Measurements from ENCODE around the gene KLK13.

Gene KLK13

DNA sequence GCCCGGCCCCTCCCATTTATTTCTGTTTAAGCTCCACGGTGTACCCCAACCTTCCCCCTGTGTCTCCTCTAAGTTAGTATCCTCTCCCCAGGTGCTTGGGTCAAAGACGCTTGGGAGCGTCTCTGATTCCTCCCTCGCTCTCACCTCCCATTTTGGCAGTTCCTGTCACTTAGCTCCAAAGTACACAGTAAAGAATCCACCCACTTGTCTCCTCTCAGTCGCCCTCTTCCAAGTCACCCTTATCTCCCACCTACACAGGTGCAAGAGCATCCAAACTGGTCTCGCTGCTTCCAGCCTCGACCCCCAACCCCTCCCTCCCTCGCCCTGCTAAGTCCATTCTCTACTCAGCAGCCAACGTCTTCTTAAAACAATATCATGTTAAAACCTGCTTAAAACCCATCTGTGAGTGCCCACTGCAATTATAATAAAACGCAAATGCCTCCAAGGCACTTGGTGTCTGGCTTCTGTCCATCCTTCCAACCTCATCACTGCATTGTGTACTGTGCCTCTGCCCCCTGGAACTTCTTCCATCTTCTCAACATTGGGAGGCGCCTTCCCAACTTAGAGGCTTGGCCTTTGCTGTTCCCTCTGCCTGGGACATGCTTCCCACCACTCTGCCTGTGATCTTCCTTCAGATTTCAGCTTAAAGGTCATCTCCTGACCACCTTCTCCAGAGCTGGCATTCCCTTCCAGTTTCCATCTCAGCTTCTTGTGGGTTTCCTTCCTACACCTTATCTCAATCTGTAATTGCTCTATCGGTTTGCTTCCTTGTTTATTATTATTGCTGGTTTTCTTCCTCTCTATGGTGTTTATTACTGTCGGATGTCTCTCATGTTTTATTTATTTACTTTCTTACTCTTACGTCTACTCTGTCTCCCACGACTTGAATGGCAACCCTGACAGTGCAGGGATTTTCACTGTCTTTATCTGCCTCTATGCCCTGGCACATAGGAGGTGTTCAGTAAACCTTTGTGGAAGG lies 27.3 kb upstream of the KLK13 start:
- DNase-seq: no peak

DNA sequence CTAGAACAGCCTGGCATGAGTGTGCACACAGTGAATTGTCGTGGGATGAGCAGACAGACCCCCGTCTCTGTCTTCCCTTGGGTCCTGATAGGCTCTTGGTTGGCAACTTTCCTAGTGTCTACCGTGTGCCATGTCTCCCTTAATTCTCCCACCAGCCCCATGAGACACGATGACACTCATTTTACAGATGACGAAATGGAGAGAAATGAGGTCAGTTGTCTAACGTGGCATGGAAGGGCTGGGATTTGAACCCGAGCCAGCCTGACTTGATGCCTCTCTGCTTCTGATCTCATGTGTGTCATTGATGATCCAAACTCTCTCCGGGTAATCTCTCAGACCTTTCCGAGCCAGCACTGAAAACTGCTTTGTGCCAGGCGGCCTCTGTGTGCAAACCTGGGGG lies 26.2 kb upstream of the KLK13 start:
- DNase-seq: no peak

DNA sequence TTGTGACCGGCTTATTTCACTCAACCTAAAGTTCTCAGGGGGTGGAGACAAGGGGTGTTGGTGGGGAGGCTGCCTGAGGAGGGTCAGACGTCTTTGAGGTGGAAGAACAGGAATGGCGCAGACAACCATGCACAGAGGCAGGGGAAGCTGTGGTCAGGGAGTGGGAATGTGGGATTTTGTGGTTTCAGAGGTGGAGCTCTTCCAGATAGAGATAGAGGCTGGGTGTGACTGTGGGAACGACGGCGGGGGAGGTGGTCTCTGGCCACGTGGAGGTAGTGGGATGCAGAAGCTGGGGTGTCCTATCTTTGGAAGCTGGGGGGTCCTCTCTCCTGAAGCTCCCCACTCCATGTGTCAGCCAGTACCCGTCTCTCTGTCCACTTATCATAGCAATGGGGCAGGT lies 25.6 kb upstream of the KLK13 start:
- no peak for DNase-seq

DNA sequence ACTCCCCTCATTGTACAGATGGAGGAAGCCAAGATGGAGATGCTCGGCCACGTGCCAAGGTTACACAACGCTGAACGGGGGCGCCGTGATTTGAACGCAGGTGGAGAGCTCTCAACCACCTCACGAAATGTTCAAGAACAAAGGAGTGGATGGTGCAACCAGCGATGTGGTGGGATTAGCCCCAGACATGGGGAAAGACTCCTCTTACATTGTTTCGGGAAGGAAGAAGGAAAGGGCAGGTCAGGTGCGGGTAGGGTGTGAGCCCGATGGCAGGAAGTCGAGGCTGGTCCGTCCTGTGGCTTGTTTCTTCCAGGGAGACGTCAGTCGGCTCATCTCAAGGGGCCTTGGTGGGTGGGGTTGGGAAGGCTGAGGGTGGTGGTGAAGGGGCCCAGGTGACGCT lies 24.9 kb upstream of the KLK13 start:
- DNase-seq: no peak

DNA sequence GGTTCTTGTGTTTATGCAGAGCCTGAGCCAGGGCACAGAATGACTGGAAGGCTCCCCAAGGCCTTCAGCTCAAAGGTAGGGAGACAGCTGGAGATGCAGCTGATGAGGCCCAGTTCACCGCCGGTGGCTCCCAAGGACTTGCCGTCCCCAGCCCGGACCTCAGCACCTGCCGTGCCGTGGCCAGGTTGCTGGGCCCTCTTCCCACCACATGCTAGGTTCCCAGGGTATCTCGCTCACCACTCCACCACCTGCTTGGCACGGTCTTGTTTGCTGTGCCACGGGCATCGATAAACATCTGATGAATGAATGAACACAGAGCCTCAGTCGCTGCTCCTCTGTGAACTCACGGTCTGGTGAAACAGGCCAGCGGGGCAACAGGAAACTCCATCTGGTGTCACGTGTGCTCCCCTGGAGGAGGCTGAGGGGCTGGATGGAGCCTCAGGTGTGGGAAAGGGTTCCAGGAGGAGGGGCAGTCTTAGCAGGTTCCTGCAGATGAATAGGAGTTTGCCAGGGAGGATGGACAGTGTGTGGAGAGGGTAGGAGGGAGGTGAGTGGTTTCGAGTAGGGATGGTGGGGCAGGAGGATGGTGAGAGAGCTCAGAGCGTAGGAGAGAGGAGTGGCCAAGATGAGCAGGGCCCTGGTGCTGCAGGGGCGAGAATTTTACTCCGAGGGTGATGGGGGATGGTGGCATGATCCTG lies 21.4 kb upstream of the KLK13 start:
- no peak for DNase-seq

DNA sequence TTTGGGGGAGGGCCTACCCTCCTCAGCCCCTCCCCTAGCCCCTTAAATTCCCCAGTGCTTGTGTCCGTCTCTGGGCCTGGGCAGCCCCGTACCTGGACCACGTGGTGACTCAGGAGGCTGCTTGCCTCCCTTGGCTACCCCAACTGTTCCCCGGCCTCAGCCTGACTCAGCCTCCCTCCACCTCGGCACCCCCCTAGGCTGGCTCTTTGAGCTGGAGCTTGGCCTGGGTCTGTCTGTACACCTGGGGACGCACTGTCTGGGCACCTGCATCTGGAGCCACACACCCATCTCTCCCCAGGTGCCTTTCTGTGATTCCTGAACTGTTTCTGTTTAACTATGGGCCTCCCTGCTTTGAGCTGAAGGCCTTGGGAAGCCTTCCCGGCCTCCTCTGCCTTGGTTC lies 19.6 kb upstream of the KLK13 start:
- no peak for DNase-seq

DNA sequence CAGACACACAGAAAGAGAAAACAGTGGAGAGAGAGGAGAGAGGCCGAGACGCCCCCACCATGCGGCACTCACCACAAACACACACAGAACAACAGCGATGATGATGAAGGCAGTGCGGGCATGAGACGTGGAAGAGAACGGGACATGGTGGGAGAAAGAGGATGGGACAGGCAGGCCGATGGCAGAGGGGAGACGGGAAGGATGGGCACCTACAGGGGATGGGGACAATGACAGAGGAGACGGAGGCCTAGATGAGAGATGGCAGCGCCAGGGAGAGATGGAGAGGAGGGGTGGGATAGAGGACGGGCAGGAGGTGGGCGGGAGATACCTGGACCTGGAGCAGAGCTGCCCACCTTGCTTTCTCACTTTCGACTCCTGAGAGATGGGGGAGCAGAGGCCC lies 18.9 kb upstream of the KLK13 start:
- DNase-seq: no peak

DNA sequence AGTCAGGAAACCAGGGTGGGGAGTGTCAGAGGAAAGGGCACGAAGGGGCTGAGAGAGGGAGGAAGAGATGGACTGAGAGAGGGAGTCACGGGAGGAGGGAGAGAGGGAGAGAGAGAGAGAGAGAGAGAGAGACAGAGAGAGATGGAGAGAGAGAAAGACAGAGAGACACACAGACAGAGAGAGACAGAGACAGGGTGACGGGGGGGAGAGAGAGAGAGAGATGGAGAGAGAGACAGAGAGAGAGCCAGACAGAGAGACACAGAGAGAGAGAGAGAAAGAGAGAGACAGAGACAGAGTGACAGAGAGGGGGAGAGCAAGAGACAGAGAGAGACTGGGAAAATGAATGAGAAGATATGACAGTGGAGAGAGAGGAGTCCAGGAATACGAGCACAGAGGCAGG lies 18.3 kb upstream of the KLK13 start:
- DNase-seq: no peak

DNA sequence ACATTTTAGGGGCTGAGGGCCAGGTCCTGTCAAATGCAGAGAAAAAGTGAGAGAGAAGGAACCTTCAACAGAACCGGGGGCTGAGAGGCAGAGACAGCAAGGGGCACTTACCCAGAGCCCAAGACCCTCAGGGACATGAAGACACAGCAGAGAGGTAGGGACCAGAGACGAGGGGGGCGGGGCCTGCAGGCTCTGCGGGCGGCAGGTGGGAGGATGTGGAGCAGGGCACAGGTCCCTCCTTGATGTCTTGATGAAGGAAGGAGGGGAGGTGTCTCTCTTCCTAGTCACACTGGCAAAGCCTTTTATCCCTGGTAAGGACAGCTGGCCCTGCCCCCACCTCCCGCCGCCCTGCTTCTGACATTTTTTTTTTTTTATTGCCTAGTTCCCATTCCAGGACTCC lies 17.7 kb upstream of the KLK13 start, which contains the start of gene KLK14:
Gene KLK14, minus strand, starts transcription at position 277 of the 400 bp plus-strand sequence. Its CDS starts 273 bp downstream, at position 4.
- no peak for DNase-seq

DNA sequence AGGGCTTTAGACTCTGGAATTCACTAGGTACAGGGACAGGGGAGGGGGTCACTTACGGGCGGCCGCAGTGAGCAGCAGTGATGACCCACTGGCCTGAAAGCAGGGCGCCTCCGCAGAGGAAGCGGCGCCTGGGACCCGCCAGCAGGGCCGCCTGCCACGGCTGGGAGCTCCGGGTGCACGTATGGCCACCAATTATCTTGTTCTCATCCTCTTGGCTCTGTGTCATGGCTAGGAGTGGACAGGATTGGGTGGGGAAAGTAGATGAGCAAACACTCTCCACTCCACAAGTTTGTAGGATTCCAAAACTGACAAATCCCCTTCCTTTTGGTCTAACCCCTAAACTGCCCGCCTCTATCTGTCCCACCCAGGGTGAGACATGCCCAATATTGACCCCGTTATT lies 16.6 kb upstream of the KLK13 start:
- no peak for DNase-seq

DNA sequence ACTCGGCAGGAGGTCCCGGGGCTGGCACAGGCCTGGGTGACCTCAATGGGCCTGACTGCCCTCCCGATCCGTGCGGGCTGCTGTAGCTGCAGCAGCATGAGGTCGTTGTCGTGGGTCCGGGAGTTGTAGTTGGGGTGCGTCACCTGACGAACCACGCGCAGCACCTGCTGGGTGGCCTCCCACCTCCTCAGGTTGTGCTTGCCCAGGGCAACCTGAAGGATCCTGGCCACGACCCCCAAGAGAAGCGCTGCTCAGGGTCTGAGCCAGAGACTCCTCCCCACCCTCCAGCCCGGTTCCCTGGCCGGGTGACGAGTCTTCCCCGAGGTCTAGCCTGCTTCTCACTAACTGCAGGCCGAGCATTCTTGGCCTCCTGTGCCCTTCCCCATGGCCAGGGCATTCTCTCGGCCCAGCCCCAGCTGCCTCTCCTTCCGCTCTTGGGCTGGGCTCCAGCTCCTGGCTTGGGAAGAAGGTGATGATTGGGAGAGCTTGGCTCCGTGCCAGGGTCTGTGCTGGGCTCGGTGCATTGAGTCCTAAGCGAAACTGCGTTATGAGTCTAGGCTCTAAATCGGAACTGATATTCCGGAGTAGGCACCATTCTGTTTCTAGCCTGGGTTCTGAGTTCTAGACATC lies 14.7 kb upstream of the KLK13 start:
- DNase-seq: no peak

DNA sequence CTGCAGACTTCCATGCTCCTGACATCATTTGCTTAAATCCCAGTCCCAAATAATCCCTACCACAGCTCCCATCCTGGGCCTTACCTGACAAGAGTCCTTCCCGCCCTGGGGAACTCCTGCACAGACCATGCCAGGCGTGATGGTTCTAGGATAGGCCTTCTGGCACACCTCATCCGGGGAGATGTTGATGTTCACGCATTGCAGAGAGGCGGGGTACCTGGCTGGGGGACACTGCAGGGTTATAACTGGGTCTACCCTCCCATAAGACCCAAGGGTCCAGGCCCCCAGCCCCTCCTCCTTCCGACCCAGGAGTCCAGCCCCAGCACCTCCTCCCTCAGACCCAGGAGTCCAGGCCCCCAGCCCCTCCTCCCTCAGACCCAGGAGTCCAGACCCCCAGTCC lies 13.8 kb upstream of the KLK13 start:
- DNase-seq: no peak

DNA sequence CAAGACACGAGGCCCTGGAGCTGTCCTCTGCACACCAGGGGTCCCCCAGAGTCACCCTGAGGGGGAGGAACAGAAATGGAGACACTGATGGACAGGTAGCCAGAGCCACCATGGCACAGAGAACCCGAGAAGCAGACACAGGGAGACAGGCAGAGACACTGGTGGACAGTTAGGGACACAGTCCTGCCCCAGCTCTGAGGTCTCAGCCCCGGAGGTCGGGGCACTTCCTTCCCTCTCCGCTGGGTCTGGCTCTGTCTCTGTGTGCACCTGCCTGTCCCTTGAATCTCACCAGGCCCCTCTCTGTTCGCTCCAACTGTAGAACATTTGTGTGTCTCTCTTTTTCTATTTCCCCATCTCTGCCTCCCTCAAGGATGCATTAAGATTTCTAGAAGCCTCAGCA lies 13.2 kb upstream of the KLK13 start:
- DNase-seq: no peak

DNA sequence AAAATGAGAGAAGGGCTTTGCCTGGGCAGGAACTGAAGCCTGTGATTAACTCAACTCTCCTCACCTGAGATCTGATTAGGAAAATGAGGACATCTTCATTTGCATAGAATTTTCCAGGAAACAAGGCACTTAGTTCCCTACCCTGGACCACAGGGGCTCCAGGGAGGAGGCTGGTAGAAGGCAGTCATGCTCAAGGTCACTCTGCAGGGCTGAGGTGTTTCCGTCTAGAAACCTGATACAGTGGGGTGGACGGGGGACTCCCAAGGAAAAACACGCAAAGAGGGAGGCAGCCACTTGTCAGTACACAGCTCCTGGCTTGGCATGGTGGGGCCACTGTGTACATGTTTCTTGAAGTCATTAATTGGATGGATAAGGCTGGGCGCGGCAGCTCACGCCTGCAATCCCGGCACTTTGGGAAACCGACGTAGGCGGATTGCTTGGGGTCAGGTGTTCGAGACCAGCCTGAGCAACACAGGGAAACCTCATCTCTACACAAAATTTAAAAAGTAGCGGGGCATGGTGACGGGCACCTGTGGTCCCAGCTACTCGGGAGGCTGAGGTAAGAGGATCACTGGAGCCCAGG lies 11.8 kb upstream of the KLK13 start:
- no peak for DNase-seq

DNA sequence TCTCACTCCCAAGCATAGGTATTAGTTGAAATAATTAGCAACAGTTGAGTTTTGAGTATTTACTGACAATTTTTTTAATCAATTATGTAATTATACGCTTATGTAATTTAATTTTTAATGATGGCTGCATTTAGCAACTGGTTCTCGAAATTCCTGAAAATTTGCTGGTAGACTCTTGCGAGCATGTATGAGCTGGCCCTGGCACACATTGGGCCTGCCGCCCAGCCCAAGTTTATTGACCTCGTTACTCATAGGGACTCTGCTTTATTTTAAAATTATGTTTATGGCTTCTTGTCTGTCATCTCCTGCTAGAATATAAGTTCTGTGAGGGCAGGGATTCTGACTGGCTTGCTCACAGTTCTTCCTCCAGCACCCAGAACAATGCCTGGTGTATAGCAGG lies 11.1 kb upstream of the KLK13 start:
- DNase-seq: no peak

DNA sequence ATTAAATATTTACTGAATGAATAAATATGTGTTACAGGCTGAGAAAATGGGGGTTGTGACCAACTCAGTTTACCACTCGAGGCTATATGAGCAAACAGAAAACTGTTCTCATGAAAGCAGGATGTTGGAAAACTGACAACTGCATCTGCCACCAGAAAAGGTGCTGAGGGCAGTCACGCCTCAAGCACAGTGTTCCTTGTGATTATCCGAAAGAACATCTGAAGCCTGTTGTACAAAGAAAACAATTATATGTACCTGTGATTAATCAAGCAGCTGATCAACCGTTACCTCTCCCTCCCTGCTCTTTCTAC lies 6.2 kb upstream of the KLK13 start:
- DNase-seq: no peak

DNA sequence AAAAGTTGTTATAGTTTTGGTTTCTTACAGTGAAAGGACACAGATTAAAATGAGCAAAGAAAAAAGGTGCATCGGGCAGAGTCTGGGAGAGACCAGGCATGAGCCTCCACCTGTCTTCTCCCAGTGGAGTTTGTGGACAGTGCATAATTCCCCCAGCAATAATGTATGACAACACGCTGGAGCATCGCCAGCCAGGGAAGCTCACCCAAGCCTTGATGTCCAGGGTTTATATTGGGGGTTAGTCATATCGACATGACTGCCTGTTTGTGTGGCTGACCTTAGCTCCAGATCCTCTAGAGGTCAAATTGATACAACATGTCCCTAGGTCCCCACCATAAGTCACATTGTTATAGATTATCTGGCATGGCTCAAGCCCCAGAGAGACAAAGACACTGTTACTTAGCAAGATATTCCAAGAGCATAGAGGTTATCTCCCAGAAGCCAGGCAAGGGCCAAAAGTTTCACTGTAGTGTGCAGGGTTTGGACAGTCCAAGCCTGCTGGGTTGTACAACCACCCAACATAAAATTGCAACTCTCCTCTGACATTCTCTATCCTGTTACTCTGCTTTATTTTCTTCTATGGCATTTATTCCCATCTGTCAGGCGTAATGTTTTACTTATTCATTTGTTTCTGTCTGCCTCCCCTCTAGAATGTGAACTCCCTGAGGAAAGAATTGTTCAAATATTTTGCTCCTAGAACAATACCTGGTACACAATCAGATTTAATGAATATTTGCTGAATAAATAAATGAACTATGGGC lies 5.6 kb upstream of the KLK13 start:
- no peak for DNase-seq

DNA sequence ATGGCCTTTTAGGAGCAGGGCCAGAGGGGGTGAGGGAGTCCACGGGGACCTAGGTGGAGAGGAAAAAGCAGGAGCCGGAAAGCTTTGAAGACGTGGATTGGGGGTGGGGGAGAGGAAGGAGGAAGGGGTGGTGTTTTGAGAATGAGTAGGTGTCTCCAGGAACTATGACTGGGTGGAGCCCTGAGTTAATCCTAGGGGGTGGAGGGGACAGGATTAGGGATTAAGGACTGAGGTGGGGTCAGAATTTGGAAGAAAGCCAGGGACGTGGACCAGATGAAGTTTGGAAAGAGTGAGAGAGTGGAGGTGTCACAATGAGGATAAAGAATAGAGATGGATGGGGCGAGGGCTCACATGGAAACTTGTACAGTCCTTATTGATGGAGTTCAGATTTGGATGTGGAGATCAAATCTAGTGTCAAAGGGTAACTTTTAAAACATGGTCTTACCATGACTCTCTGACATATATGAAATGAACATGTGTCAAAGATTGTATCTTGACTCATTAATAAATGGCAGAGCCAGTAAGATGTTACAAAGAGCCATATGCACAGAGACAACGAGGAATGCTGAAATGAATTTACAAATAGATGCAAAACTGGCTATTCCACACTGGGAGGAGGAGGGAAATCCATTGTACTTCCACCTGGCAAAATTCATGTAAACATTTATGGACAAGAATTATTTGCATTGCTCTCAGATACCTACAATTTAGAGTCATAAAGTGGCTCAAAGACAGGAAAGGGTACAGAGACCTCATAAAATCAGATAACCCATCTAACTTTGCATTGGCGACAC lies 1.7 kb upstream of the KLK13 start:
- DNase-seq: no peak

DNA sequence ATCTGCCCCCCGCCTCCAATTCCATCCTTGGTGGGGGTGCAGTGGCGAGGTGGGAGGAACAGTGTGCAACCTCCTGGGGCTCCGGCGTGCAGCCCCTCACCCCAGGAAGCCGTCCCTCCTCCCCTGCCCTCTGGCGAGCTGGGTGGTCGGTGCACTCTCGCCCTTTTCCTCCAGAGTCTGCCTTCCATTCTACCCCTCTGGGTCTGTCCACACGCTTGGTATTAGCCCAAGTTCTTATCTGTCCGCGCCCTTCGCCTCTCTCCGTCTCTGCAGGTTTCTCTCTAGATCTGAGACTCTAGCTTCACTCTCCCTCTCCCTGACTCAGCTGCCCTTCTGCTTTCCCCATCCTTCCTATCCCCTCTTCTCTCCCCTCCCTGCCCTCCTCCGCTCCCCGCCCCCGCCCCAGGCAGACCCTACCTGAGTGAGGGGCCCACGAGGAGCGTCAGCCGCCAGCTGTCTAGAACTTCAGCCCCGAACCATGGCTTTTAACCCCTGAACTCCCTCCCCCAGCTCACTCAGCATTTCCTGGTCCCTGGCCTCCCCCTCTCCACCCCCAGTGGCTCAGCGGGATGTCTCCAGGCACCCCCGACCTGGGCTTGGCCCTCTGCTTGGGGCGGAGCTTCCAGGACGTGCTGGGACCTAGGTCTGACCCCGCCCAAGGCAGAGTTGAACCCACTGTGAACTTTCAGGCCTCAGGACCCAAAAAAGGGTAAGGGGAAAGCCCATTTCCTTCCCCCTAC lies 499 bp upstream of the KLK13 start:
- no peak for DNase-seq

DNA sequence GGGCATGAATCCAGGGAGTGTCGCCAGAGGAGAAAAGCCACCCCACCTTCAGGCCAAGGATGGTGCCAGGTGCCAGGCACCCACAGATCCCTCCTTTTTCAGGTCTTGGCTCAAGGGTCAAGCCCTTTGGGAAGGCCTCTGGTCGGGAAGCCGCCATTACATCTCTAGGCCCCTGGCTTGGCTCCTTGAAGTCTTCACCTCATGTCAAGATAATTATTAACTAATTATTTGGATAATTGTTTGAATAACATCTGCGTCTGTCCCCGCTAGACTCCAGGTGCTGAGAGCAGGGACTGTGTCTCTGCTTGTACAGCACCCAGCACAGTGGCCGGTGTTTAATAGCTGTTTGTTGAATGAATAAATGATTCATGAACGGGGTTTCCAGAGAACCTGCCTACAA lies 1.2 kb downstream of the KLK13 start:
- no peak for DNase-seq

DNA sequence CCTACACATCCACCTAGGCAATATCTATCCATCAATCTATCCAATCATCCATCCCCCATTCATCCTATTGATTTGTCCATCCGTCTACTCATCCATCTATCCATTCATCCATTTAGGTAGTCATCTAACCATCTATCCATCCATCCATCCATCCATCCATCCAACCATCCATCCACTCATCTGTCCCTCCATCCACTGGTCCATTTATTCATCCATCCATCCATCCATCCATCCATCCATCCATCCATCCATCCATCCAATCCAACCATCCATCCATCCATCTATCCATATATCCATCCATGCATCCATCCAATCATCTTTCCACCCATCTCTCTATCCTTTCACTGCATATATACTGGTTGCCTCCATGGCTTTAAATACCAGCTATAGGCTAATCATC lies 3.9 kb downstream of the KLK13 start:
- no peak for DNase-seq
